ENCODE measurements around the gene REEP3. TPM values are rescaled to one million over a fixed set of nuclear protein-coding genes. Genes with fewer than 3 reads are reported as not detected.

REEP3 gene
- total and polyA plus RNA-seq, 2 donors (not counting 1 experiment from before 2014, with no cell fraction given): 2.2 to 8.8 TPM

GRCh38 chr10:63608511-63608910, 87.3 kb downstream of the REEP3 start:
- Histone ChIP-seq H3K9me3 (ENCODE audit: control extremely low read depth in 1 of 3, control insufficient read depth in 2 of 3, insufficient read depth in 1 of 3, low read length in 2 of 3) (no peaks in the 10 kb centered on the region), H3K4me2 (replicated peaks; ENCODE audit: low read depth, low read length, poor library complexity, severe bottlenecking) (peak overlapping the region; percentile 48), H3K27me3 (replicated peaks in 1 of 4; ENCODE audit: control extremely low read depth in 1 of 4, control insufficient read depth in 3 of 4, insufficient read depth in 4 of 4, low read length in 3 of 4) (no peaks in the 10 kb centered on the region), H3K36me3 (replicated peaks in 1 of 2; ENCODE audit: control extremely low read depth in 1 of 2, control insufficient read depth in 1 of 2, extremely low read depth in 1 of 2, insufficient read depth in 2 of 2, low read length in 1 of 2) (no peaks in the 10 kb centered on the region), H3K9ac (ENCODE audit: low read length) (no peak overlapping the region), H2AFZ (ENCODE audit: insufficient read depth, low read depth, low read length, poor library complexity, severe bottlenecking) (no peak overlapping the region), H3K4me3 (ENCODE audit: control extremely low read depth in 1 of 5, extremely low read depth in 1 of 5, insufficient read depth in 1 of 5, low read depth in 2 of 5, low read length in 4 of 5) (no peak overlapping the region), H3K27ac (ENCODE audit: low read length in 2 of 2) (peak overlapping the region in 1 of 2 donors; percentile 28), H4K20me1 (ENCODE audit: control insufficient read depth, insufficient read depth, low read length, poor library complexity, severe bottlenecking) (no peaks in the 10 kb centered on the region), H3K4me1 (ENCODE audit: control insufficient read depth in 2 of 2, insufficient read depth in 2 of 2, low read length in 2 of 2) (peaks cover 17 to 22% of the 10 kb centered on the region in 2 donors), H3K79me2 (ENCODE audit: control insufficient read depth, insufficient read depth, low read length) (no peaks in the 10 kb centered on the region)
- H3K4me1 Mint-ChIP-seq: peaks cover 28% of the 10 kb centered on the region
- intact Hi-C loops (cut with micrococcal nuclease): loop anchor here (2.0 kb wide), 1 partner anchor 20 kb away; no protein-coding TSS in a partner anchor
- TF ChIP-seq CTCF (IDR thresholded peaks at IDR 0.05) (no peak), EZH2 (IDR thresholded peaks at IDR 0.05; ENCODE audit: borderline replicate concordance, insufficient read depth, low read depth, low read length, poor library complexity, severe bottlenecking) (no peak)
- no peaks in the 10 kb centered on the region for H3K27me3 Mint-ChIP-seq
- DNase-seq (no peak), ATAC-seq (ENCODE audit: low read depth) (peak; percentile 36)
- H3K4me3 Mint-ChIP-seq: peak overlapping the region; percentile 65
- CTCF ChIA-PET: interaction anchor here (0.7 to 1.7 kb wide), 3 partner anchors 20 to 441 kb away, joined by 4 read pairs; no protein-coding TSS in a partner anchor
- H3K9me3 Mint-ChIP-seq (ENCODE audit: insufficient read depth): no peaks in the 10 kb centered on the region
- POLR2A ChIA-PET: interaction anchor here (1.5 to 2.9 kb wide), 2 partner anchors 21 to 442 kb away, joined by 4 to 9 read pairs; no protein-coding TSS in a partner anchor
- no peak overlapping the region for H3K27ac Mint-ChIP-seq
- WGBS (ENCODE audit: insufficient coverage): no CpG with 5 or more reads among the region's 1 CpG

- H3K4me1 Mint-ChIP-seq: peaks cover 17% of the 10 kb centered on the region
These were observed 89.9 kb downstream of the REEP3 start for GRCh38 chr10:63611078-63611477.

More at GRCh38 chr10:63611078-63611477, 89.9 kb downstream of the REEP3 start:
- CTCF ChIA-PET: interaction anchor here (0.6 to 1.2 kb wide), 3 partner anchors 18 to 930 kb away, joined by 3 read pairs; no protein-coding TSS in a partner anchor
- Histone ChIP-seq H3K27ac (ENCODE audit: low read length in 2 of 2) (no peak overlapping the region), H3K4me1 (ENCODE audit: control insufficient read depth in 2 of 2, insufficient read depth in 2 of 2, low read length in 2 of 2) (peaks cover 8 to 13% of the 10 kb centered on the region in 2 donors), H3K36me3 (replicated peaks in 1 of 2; ENCODE audit: control extremely low read depth in 1 of 2, control insufficient read depth in 1 of 2, extremely low read depth in 1 of 2, insufficient read depth in 2 of 2, low read length in 1 of 2) (no peaks in the 10 kb centered on the region), H3K9me3 (ENCODE audit: control extremely low read depth in 1 of 3, control insufficient read depth in 2 of 3, insufficient read depth in 1 of 3, low read length in 2 of 3) (no peaks in the 10 kb centered on the region), H3K9ac (ENCODE audit: low read length) (no peak overlapping the region), H3K79me2 (ENCODE audit: control insufficient read depth, insufficient read depth, low read length) (no peaks in the 10 kb centered on the region), H3K4me3 (ENCODE audit: control extremely low read depth in 1 of 5, extremely low read depth in 1 of 5, insufficient read depth in 1 of 5, low read depth in 2 of 5, low read length in 4 of 5) (no peak overlapping the region), H4K20me1 (ENCODE audit: control insufficient read depth, insufficient read depth, low read length, poor library complexity, severe bottlenecking) (no peaks in the 10 kb centered on the region), H2AFZ (ENCODE audit: insufficient read depth, low read depth, low read length, poor library complexity, severe bottlenecking) (no peak overlapping the region), H3K27me3 (replicated peaks in 1 of 4; ENCODE audit: control extremely low read depth in 1 of 4, control insufficient read depth in 3 of 4, insufficient read depth in 4 of 4, low read length in 3 of 4) (no peaks in the 10 kb centered on the region), H3K4me2 (replicated peaks; ENCODE audit: low read depth, low read length, poor library complexity, severe bottlenecking) (no peak overlapping the region)
- no peak overlapping the region for H3K4me3 Mint-ChIP-seq
- no peaks in the 10 kb centered on the region for H3K27me3 Mint-ChIP-seq
- POLR2A ChIA-PET: no interaction called here
- no peaks in the 10 kb centered on the region for H3K9me3 Mint-ChIP-seq (ENCODE audit: insufficient read depth)
- intact Hi-C loops (cut with micrococcal nuclease): no loop called here
- no peak for TF ChIP-seq CTCF (IDR thresholded peaks at IDR 0.05)
- no peak for TF ChIP-seq EZH2 (IDR thresholded peaks at IDR 0.05; ENCODE audit: borderline replicate concordance, insufficient read depth, low read depth, low read length, poor library complexity, severe bottlenecking)
- DNase-seq: no peak
- no peak for ATAC-seq (ENCODE audit: low read depth)
- H3K27ac Mint-ChIP-seq: no peak overlapping the region
- WGBS (ENCODE audit: insufficient coverage): no CpG with 5 or more reads among the region's 2 CpGs

Data from B cell (primary cell).